HL-60 (cell line): ENCODE data around the gene DUOXA2.

Source experiments
- DNase-seq, 2 experiments: peaks; one replicate each; pipeline ENCODE4 v3.0.0-alpha.2; 2010 to 2020; ENCODE audit warnings: low read depth in 1 of 2, low spot score in 1 of 2
- H3K27ac ChIP-seq: fragments of 250-450 bp; sonication (Bioruptor Pico); replicated peaks from 2 replicates; pipeline ENCODE4 v1.5.1; 2020; ENCODE audit warnings: mild to moderate bottlenecking, moderate library complexity
- H3K27me3 ChIP-seq: fragments of 250-450 bp; sonication (Bioruptor Pico); 2 replicates; pipeline ENCODE4 v1.5.1; 2021; ENCODE audit warnings: mild to moderate bottlenecking, moderate library complexity; ENCODE audit not compliant: insufficient read depth, poor library complexity, severe bottlenecking
- H3K4me3 ChIP-seq: replicated peaks from 2 replicates; pipeline ENCODE4 v1.5.1; 2011; ENCODE audit warnings: mild to moderate bottlenecking, control low read depth, low read length; ENCODE audit not compliant: insufficient read depth
- CTCF ChIP-seq: IDR thresholded peaks from one replicate; pipeline ENCODE4 v1.5.1; 2011; ENCODE audit warnings: low read length, control low read depth, inconsistent platforms; ENCODE audit not compliant: insufficient read depth
- GABPA ChIP-seq: IDR thresholded peaks from 2 replicates; pipeline ENCODE4 v1.6.1; 2012; ENCODE audit warnings: low read depth
- POLR2AphosphoS5 ChIP-seq: IDR thresholded peaks from 2 replicates; pipeline ENCODE4 v1.6.1; 2012; ENCODE audit warnings: low read depth
- REST ChIP-seq: IDR thresholded peaks from 2 replicates; pipeline ENCODE4 v1.6.1; 2012; ENCODE audit warnings: low read depth; ENCODE audit not compliant: insufficient replicate concordance
- SPI1 ChIP-seq: IDR thresholded peaks from 2 replicates; pipeline ENCODE4 v1.6.1; 2012; ENCODE audit warnings: low read depth, mild to moderate bottlenecking, borderline replicate concordance

DUOXA2 gene

DNA sequence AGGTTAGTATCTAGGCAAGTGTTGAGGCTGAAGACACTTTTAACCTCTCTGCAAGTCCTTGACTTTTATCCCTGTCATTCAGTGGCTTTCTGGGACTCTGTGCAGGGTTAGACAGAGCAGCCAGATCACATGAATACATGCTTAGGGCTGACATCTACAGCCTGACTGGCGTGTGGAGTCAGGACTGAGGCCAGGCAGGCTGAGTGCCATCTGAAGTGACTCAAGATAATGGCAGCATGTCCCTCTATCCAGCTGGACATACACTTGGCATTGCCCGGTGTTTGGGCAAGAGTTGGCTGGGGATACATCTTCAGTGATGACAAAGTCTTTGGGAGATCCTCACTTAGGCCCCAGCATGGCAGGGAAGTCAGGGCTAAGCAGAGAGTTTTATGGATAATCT is 22.6 kb upstream of the DUOXA2 start:
- H3K27ac ChIP-seq = no peak overlapping the region
- DNase-seq = no peak
- no peaks in the 10 kb centered on the region for H3K27me3 ChIP-seq
- TF ChIP-seq REST (no peak), SPI1 (no peak), CTCF (no peak), POLR2AphosphoS5 (no peak), GABPA (no peak)
- H3K4me3 ChIP-seq = no peak overlapping the region

- DNase-seq = no peak
- H3K27ac ChIP-seq = no peak overlapping the region
- no peak overlapping the region for H3K4me3 ChIP-seq
- H3K27me3 ChIP-seq = no peaks in the 10 kb centered on the region
- TF ChIP-seq CTCF (no peak), POLR2AphosphoS5 (no peak), SPI1 (no peak), GABPA (no peak), REST (no peak)
Measured at GRCh38 chr15:45093013-45093412, 21.1 kb upstream of the DUOXA2 start.

- H3K27ac ChIP-seq = no peak overlapping the region
- no peak for TF ChIP-seq REST
- no peak for TF ChIP-seq CTCF
Measured at GRCh38 chr15:45093622-45094357, 20.3 kb upstream of the DUOXA2 start.

More at GRCh38 chr15:45093622-45094357, 20.3 kb upstream of the DUOXA2 start:
- no peaks in the 10 kb centered on the region for H3K27me3 ChIP-seq
- no peak overlapping the region for H3K4me3 ChIP-seq
- no peak for DNase-seq
